Activated CD4-positive, alpha-beta memory T cell treated with anti-CD3 and anti-CD28 coated beads for 36 hours (primary cell): Measurements from ENCODE around the gene PLXDC2. TPM values are rescaled to one million over a fixed set of nuclear protein-coding genes. Genes with fewer than 3 reads are reported as not detected.

Experiments used
- CTCF ChIA-PET: fragments of 350-600 bp; sonication (Branson Sonifier 250); formaldehyde crosslinking; loops from one replicate; lab custom pipeline; 2021; ENCODE audit warnings: antibody characterized with exemption, inconsistent platforms; lab: Charles Lee
- POLR2A ChIA-PET: fragments of 350-600 bp; sonication (Branson Sonifier 250); formaldehyde crosslinking; loops from one replicate; lab custom pipeline; 2021; ENCODE audit warnings: antibody characterized with exemption; lab: Charles Lee
- DNase-seq: peaks from one replicate; pipeline ENCODE4 v3.0.0-alpha.2; 2020
- H3K27ac Mint-ChIP-seq: one replicate; pipeline ENCODE4 v1.8.0; 2021; ENCODE audit warnings: mixed read lengths
- H3K27me3 Mint-ChIP-seq: one replicate; pipeline ENCODE4 v1.8.0; 2021; ENCODE audit warnings: mixed read lengths
- H3K36me3 Mint-ChIP-seq: one replicate; pipeline ENCODE4 v1.8.0; 2021; ENCODE audit warnings: mixed read lengths
- H3K4me1 Mint-ChIP-seq: one replicate; pipeline ENCODE4 v1.8.0; 2021; ENCODE audit warnings: low read depth, mixed read lengths
- H3K4me3 Mint-ChIP-seq: one replicate; pipeline ENCODE4 v1.8.0; 2021; ENCODE audit warnings: mild to moderate bottlenecking, mixed read lengths
- H3K9me3 Mint-ChIP-seq: one replicate; pipeline ENCODE4 v1.8.0; 2021; ENCODE audit warnings: mixed read lengths
- intact Hi-C: fragments of 100-400 bp; cut with micrococcal nuclease; formaldehyde crosslinking; loops from one replicate; pipeline ENCODE4 v1.15.1; 2023
- total RNA-seq, 2 experiments: library from RNA; stranded (reverse); gene quantifications; one replicate each; pipeline ENCODE4 v1.2.3, GENCODE V29; 2021

The PLXDC2 gene
- total RNA-seq, 2 experiments from 2014 or later = not detected

DNA sequence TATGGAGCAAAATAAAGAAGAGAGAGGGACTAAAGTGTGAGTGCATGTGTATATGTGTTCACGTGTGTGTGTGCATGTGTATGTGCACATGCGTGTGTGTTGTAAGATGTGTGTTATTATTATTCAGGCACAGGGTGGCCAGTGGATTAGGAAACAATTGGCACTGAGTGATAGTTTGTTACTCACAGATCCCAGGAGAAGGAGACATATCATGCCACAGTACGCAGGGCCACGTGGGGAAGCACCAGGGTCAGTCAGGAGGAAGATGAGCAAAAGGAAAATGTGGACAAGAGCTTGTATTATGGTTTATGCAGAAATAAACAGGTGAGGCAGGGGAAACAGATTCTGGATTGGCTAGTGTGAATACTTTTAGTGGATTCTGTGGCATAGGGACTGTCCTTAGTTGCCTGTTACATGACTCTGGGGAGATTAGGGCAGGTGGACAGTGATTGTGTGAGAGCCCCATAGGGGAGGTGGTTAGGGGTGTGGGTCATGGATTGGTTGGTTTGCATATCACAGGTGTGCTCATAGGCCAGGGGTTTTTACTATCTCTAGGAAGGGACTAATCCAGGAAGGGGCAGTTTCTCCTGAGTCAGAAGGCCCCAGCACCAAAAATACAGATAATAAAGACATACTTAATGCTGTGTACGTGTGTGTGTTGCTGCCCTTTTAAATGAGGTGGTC lies 90.0 kb downstream of the PLXDC2 start:
- no peak overlapping the region for H3K27ac Mint-ChIP-seq
- H3K9me3 Mint-ChIP-seq = peaks cover 11% of the 10 kb centered on the region
- ChIA-PET CTCF (no interaction called here), POLR2A (no interaction called here)
- H3K4me3 Mint-ChIP-seq = no peak overlapping the region
- intact Hi-C loops = no loop called here
- H3K4me1 Mint-ChIP-seq = no peaks in the 10 kb centered on the region
- H3K27me3 Mint-ChIP-seq = no peaks in the 10 kb centered on the region
- H3K36me3 Mint-ChIP-seq = no peaks in the 10 kb centered on the region
- DNase-seq = no peak

DNA sequence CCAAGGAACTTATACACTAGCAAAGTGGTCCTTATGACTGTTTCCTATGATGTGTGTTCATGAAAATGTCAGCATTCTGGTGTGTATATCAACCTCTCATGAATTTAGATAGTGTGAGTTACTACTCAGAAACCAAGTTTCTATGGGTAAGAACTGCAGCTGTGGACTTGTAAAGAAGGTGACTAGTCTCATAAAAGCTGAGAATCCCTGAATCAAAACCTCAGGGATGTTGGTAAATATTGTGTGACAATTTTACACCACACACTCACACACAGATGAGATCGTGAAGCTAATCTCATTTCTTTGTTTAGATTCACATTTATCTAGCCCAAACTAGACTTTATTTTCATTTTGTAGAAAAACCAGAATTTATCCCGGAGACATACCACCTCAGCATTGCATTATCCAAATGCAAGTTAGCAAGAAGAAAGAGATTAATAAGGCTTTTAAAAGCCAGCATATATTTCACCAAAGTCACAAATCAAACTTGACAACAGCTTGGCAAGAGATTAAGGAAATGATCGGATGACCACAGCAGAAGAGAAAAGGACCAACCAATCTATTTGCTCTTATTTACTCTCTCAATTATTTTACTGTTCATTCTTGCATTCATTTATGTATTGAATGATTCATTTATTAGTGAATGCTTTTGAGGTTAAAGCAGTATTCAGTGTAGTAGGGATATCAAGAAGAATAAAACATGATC lies 92.9 kb downstream of the PLXDC2 start:
- no peaks in the 10 kb centered on the region for H3K4me1 Mint-ChIP-seq
- H3K9me3 Mint-ChIP-seq = peaks cover 11% of the 10 kb centered on the region
- POLR2A ChIA-PET = no interaction called here
- no peaks in the 10 kb centered on the region for H3K36me3 Mint-ChIP-seq
- H3K27ac Mint-ChIP-seq = no peak overlapping the region
- no peaks in the 10 kb centered on the region for H3K27me3 Mint-ChIP-seq
- no peak for DNase-seq
- no peak overlapping the region for H3K4me3 Mint-ChIP-seq
- CTCF ChIA-PET = no interaction called here
- intact Hi-C loops = no loop called here

DNA sequence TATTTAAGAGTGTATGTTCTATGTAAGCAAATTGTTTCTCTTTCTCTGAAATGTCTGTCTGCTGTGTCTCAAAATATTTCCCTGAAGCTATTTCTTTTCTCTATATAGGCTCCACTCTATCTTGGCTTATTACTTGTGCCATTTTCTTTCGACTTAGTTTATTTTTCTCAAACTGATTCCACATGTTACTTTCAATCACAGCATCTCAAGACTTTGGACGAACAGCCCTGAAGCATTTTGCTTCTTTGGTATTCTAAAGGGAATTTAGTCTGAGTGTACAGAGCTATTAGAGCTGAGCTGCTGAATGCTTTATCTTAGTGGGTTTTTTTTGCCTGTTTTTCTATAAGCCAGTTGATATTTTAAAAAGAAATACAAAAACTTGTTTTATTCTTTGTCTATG lies 95.7 kb downstream of the PLXDC2 start:
- peaks cover 1% of the 10 kb centered on the region for H3K36me3 Mint-ChIP-seq
- H3K4me3 Mint-ChIP-seq = no peak overlapping the region
- H3K9me3 Mint-ChIP-seq = peaks cover 10% of the 10 kb centered on the region
- no peaks in the 10 kb centered on the region for H3K4me1 Mint-ChIP-seq
- POLR2A ChIA-PET = no interaction called here
- intact Hi-C loops = no loop called here
- no peak for DNase-seq
- H3K27ac Mint-ChIP-seq = no peak overlapping the region
- CTCF ChIA-PET = no interaction called here
- H3K27me3 Mint-ChIP-seq = no peaks in the 10 kb centered on the region

DNA sequence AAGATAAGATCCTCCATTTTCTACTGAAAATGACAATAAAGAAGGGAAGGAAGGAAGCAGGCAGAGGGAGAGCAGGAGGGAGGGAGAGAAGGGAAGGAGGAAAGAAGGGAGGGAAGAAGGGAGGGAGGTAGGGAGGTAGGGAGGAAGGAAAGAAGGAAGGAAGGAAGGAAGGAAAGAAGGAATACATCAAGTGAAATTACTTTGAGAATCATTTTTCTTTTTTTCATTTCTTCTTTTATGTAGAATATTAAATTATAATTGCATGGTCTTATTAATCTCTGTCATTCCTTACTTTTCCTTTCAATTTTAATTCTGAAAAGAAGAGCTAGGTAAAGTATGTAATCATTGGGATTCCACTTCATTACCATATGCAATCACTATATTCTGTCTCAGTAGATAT lies 97.8 kb downstream of the PLXDC2 start:
- ChIA-PET POLR2A (no interaction called here), CTCF (no interaction called here)
- no peaks in the 10 kb centered on the region for H3K4me1 Mint-ChIP-seq
- DNase-seq = no peak
- no peak overlapping the region for H3K27ac Mint-ChIP-seq
- intact Hi-C loops = no loop called here
- H3K9me3 Mint-ChIP-seq = peaks cover 7% of the 10 kb centered on the region
- H3K27me3 Mint-ChIP-seq = no peaks in the 10 kb centered on the region
- peaks cover 1% of the 10 kb centered on the region for H3K36me3 Mint-ChIP-seq
- no peak overlapping the region for H3K4me3 Mint-ChIP-seq

DNA sequence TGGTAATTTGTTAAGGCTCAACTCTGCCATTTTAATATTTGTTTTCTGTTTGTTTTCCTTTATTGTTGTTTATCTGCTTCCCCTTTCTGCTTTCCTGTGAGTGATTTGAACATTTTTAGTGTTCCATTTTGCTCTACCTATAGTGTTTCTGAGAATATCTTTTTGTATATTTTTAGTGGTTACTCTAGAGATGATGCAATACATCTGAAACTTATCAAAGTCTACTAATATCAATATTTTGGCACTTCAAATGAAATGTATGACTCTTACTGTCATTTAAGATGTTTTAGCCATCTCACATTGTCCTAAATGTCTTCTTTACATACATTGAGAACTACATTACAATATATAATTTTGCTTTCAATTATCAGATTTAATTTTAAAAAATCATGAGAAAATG lies 98.9 kb downstream of the PLXDC2 start:
- ChIA-PET CTCF (no interaction called here), POLR2A (no interaction called here)
- H3K9me3 Mint-ChIP-seq = peaks cover 5% of the 10 kb centered on the region
- intact Hi-C loops = no loop called here
- no peak for DNase-seq
- H3K36me3 Mint-ChIP-seq = peaks cover 1% of the 10 kb centered on the region
- no peak overlapping the region for H3K27ac Mint-ChIP-seq
- H3K4me1 Mint-ChIP-seq = no peaks in the 10 kb centered on the region
- H3K27me3 Mint-ChIP-seq = no peaks in the 10 kb centered on the region
- no peak overlapping the region for H3K4me3 Mint-ChIP-seq

DNA sequence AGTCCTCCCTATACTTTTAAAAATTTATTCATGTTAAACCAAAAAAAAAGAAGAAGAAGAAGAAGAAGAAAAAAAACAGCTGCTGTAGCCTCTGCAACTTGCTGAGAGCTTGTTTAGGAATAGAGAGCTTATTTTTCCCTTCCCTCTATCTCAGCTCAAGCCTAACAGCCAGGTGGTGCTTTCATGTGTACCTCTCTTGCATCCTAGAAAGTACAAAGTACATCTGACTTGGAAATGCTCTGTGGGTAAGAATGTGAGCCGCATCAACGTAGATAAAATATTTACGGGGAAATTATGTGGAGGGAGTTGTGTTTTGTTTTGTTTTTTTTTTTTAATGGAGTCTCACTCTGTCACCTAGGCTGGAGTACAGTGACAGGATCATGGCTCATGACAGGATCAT lies 99.6 kb downstream of the PLXDC2 start:
- no peaks in the 10 kb centered on the region for H3K4me1 Mint-ChIP-seq
- no peak overlapping the region for H3K27ac Mint-ChIP-seq
- peaks cover 1% of the 10 kb centered on the region for H3K36me3 Mint-ChIP-seq
- H3K27me3 Mint-ChIP-seq = no peaks in the 10 kb centered on the region
- no peak overlapping the region for H3K4me3 Mint-ChIP-seq
- CTCF ChIA-PET = no interaction called here
- no peak for DNase-seq
- peaks cover 5% of the 10 kb centered on the region for H3K9me3 Mint-ChIP-seq
- POLR2A ChIA-PET = no interaction called here
- intact Hi-C loops = no loop called here

DNA sequence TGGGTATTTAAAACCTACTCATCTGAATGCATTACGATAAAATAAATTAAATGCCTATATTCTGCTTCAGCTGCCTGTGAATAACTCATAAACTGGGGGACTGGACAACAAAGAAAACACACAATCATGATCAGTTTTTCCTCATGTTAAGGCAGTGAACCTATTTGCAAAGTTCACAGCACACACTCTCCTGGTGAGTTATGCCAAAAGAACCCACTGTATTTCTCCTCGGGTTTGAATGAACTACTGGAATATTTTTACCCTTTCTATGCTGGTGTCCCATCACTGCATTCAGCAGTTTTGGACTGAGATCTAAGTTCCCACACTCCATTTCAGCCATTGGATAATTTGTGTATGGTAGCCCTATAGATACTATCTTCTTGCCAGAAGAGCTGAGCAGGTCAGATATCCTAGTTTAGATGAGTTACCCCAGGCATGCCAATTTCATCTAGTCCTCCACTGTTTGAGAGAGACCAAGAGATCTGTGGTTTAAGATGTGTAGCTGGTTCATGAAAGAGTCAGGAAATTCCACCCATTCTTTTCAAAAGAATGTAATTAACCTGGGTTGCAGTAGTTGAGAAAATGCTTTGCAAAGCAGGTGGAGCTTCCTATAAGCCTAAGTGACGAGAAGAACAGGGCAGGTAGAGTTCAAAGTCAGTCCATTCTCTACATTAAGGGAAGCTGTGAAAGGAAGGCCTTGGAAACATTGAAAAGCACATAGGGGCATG lies 101.7 kb downstream of the PLXDC2 start:
- intact Hi-C loops = no loop called here
- CTCF ChIA-PET = no interaction called here
- Mint-ChIP-seq H3K4me3 (no peak overlapping the region), H3K9me3 (peaks cover 5% of the 10 kb centered on the region), H3K36me3 (peaks cover 1% of the 10 kb centered on the region), H3K4me1 (no peaks in the 10 kb centered on the region), H3K27me3 (no peaks in the 10 kb centered on the region), H3K27ac (no peak overlapping the region)
- POLR2A ChIA-PET = no interaction called here
- no peak for DNase-seq

DNA sequence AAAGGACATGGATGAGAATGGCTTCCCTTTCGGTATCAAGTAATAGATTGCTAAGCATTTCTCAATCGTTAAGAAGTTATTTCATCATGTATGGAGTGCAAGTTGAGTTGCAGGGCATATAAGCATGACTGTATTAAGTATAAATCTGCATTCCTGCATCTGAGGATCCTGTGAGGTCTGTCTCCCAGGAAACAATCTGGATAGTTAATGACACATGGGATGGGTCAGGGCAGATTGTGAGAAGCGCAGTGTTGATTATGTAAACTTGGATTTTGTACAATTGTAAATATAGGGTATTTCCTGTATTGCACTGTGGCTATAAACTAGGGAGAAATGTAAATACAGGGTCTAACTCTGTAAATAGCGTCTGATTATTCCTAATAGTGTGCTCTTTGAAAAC lies 102.6 kb downstream of the PLXDC2 start:
- peaks cover 1% of the 10 kb centered on the region for H3K36me3 Mint-ChIP-seq
- H3K9me3 Mint-ChIP-seq = peaks cover 5% of the 10 kb centered on the region
- no peak for DNase-seq
- CTCF ChIA-PET = no interaction called here
- no peaks in the 10 kb centered on the region for H3K4me1 Mint-ChIP-seq
- H3K27ac Mint-ChIP-seq = no peak overlapping the region
- no peak overlapping the region for H3K4me3 Mint-ChIP-seq
- intact Hi-C loops = no loop called here
- H3K27me3 Mint-ChIP-seq = no peaks in the 10 kb centered on the region
- POLR2A ChIA-PET = no interaction called here

DNA sequence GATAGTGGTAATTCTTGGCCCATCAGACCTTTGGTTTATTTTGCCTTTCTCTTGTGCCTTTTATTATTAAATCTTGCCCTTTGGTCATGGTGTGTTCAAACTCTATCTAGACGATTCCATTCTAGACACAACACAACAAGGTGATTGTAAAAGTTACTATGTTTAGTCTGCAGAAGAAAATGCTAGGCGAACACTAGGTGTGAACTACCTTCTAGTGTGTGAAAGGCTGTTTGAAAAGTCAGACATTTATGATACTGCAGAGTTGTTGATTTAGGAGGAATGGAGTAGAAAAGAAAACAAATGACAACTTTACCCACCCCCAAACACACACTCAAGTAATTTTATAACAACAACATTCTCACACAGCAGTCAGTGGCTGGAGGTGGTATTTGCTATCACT lies 103.4 kb downstream of the PLXDC2 start:
- H3K4me3 Mint-ChIP-seq = no peak overlapping the region
- no peak overlapping the region for H3K27ac Mint-ChIP-seq
- intact Hi-C loops = no loop called here
- H3K36me3 Mint-ChIP-seq = peaks cover 1% of the 10 kb centered on the region
- no peaks in the 10 kb centered on the region for H3K27me3 Mint-ChIP-seq
- peaks cover 2% of the 10 kb centered on the region for H3K9me3 Mint-ChIP-seq
- CTCF ChIA-PET = no interaction called here
- H3K4me1 Mint-ChIP-seq = no peaks in the 10 kb centered on the region
- POLR2A ChIA-PET = no interaction called here
- DNase-seq = no peak

DNA sequence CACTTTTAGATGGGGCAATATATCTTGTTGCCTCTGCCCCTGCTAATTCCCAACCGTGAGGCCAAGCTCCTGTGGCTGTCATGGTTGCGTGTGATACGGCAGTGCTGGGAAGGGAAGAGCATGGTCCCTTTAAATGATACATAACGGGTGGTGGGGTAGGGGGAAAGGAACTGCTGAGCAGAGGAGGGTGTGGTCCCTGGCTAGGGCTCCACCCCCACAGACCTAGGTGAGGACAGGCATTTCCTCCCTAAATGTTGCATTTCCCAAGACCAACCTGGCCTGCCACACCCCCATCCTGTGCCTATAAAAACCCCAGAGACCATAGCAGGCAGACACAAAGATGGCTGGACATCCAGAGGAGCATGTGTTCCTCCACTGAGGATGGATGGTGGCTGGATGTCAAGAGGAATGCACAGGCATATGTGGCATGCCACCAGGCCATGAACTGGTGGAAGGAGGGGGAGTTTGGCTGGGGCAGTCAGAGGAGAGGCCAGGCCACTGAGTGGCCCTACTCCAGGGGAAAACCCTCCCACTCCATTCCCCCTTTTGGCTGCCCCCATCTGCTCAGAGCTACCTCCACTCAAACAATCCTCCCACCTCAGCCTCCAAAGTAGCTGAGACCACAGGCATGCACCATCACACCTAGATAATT lies 104.0 kb downstream of the PLXDC2 start:
- Mint-ChIP-seq H3K9me3 (peaks cover 2% of the 10 kb centered on the region), H3K27me3 (no peaks in the 10 kb centered on the region), H3K4me3 (no peak overlapping the region), H3K27ac (no peak overlapping the region), H3K4me1 (no peaks in the 10 kb centered on the region), H3K36me3 (peaks cover 1% of the 10 kb centered on the region)
- ChIA-PET POLR2A (no interaction called here), CTCF (no interaction called here)
- intact Hi-C loops = no loop called here
- no peak for DNase-seq

DNA sequence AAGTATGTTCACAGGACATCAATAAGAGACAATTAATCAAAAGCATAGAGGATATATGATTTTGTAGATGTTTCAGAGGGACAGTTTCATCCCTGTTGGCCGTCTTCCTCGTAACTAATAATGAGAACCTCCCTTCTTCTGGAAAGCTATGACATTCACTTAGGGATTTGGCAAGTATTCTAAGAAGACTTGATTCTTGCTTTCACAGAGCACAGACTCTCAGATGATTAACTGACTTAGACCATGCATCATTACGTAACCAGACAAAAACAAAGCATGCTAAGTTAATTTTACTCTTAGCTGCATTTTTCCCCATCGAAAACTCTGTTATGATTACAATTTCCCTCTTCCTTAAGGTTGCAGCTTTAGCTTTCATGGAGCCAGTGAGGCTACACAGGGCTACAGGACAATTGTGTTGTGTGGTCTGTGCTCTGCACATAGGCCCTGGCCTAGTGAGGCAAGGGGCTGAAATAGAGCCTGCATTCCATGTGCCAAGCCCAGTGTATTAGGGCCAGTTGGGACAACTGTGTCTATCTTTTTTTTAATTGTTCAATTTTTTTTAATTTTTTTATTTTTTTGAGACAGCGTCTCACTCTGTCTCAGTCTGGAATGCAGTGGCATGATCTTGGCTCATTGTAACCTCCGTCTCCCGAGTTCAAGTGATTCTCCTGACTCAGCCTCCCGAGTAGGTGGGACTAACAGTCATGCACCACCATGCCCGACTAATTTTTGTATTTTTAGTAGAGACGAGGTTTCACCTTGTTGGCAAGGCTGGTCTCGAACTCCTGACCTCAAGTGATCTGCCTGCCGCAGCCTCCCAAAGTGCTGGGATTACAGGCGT lies 105.3 kb downstream of the PLXDC2 start:
- H3K4me1 Mint-ChIP-seq = no peaks in the 10 kb centered on the region
- no peaks in the 10 kb centered on the region for H3K27me3 Mint-ChIP-seq
- H3K27ac Mint-ChIP-seq = no peak overlapping the region
- ChIA-PET CTCF (no interaction called here), POLR2A (no interaction called here)
- DNase-seq = no peak
- no peaks in the 10 kb centered on the region for H3K9me3 Mint-ChIP-seq
- H3K4me3 Mint-ChIP-seq = no peak overlapping the region
- H3K36me3 Mint-ChIP-seq = no peaks in the 10 kb centered on the region
- intact Hi-C loops = no loop called here
